GM18505 (cell line): ENCODE measurements around the gene F10.

Experiments
- ATAC-seq: cut with Tn5 transposase; IDR thresholded peaks from one replicate; pipeline ENCODE4 v1.9.1; 2021; ENCODE audit not compliant: unreplicated experiment
- POLR2A ChIP-seq: IDR thresholded peaks from 4 replicates; pipeline ENCODE4 v1.6.1; 2011; ENCODE audit warnings: borderline replicate concordance; ENCODE audit not compliant: insufficient read depth, insufficient read length; ENCODE audit errors: extremely low read depth

Gene F10

DNA sequence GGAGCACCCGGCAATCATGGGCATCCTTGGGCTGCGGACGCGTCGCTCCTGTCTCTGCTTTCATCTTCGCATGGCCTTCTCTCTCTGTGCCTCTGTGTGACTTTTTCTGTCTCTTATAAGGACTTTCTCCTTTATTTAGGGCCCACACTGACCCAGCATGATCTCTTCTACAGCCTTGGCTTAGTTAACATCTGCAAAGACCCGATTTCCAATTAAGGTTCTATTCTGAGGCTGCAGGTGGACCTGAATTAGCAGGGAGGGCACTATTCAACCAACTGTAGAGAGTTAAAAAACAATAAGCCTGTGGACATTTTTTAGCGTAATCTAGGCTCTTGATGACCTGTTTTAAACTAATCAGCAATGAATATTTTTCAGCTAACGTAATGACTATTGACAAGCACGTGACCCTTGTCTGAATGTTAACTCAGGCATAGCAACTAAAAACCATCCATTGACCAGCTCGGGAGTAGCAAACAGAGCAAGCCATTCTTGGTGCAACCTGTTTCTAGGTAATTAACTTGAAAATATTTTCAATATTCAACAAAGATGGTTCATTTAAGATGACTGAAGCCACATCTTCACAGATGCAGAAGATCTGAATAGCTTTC lies 15.2 kb downstream of the F10 start:
- ATAC-seq, result no peak
- TF ChIP-seq POLR2A, result no peak

DNA sequence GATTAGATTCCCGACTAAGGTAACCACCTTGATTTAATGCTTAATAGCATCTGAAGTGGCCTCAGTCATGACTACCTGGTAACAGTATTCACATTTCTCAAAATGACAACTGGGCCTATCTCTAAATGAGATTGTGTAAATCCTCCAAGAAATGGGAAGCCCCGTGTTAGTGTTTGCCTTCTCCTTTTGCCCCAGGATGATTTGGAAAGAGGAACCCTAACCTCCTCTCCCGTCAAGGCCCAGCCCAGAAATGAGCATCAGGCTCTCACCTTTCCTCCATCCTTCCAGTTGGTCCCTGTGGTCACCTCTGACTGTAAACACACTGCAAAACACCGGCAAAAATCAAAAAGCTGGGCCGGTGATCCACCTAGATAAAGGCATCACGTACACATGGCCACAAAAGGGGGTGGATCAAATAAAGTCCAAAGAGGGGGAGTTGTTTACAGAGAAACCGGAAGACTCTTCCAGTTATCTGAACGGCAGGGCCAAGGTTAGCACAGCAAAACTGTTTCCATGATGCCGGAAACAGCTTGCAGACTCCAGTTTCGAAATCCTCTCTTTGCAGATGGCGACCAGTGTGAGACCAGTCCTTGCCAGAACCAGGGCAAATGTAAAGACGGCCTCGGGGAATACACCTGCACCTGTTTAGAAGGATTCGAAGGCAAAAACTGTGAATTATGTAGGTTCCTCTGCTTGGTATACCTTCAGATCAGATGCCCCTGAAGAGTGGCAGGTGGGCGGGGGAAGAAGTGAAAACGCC lies 16.4 kb downstream of the F10 start:
- no peak for TF ChIP-seq POLR2A
- ATAC-seq, result no peak

DNA sequence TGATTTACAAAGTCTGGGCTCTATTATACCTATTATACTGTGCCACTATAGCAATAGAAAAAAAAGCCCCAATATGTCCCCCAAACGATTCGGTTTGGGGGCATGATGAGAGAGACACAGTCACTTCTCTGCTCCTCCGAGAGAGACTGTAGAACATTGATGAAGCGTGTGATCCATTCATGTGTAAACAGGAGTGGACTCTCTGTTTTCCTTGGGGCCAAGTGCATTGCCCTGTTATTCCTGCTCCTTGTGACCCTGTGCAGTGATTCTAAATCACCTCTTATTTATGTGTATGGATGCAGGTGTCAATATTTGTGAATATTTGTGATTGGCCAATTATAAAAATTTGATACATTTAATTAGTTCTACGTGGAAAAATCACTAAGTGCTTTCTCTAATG lies 17.0 kb downstream of the F10 start:
- TF ChIP-seq POLR2A, result no peak
- ATAC-seq, result no peak

DNA sequence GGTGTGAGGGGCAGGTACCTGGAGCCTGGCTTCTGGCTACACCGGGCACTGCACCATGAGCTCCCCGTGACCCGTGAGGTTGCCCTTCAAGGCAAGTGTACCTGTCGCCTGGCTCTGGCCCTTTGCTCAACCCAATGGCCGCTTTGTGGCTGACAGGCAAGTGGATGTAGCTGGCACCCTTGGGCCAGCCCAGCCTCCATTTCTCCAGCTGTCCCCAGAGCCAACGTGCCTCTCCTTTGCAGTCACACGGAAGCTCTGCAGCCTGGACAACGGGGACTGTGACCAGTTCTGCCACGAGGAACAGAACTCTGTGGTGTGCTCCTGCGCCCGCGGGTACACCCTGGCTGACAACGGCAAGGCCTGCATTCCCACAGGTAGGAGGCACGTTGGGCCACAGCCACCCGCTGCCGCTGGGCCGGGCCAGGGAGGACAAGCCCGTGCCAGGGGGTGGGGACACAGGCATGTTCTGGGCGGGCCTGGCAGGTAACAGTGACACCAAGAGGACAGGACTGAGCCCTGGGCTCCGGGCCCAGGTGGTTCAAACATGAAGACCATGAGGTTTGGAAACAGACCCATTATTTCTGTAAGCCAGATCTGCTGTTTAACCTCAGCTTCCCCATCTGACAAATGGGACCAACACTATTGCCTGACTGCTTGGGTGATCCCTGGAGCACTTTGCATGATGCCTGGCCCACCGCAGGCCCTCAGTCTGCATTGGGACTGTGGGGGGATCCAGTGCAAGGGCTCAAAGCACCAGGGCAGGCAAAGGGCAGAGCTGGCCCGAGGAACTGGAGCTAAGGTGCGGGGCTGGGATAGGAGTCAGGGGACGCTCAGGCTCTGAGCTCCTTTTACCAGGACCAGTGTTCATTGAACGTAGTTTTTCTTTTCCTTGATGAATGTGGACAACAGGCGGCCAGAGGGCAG lies 18.3 kb downstream of the F10 start:
- no peak for TF ChIP-seq POLR2A
- ATAC-seq, result no peak

DNA sequence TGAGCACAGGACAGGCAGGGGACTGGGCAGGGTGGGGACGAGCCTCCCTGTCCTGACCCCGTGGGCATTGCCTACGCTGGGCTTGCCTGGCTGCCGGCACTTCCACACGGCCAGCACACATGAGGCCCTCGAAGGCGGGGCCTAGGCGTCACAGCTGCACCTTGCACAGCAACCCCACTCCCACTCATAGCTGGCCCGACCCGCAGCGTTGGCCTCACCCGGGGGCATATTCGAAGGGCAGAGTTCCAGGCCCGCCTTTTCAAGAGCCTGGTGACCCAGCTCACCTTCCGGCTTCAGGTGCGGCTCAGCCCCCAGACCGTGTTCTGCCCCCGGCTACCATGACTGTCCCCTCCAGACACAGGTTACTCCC lies 19.0 kb downstream of the F10 start:
- TF ChIP-seq POLR2A, result no peak
- no peak for ATAC-seq

DNA sequence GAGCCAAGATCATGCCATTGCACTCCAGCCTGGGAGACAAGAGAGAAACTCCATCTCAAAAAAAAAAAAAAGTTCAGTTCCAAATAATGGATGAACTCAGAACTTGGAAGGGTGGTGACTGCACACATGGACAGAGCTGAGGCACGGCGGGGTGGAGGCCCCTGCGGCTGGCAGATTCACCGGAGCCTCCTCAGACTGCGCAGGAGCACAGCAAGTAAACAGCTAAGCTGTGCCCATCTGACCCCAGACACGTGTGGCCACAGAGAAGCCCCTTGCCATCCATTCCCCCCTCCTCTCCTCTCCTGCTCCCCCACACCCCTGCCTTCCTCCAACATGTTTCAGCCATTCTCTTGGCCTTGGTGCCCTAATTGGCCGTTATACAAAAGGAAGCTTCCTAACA lies 20.3 kb downstream of the F10 start:
- no peak for ATAC-seq
- TF ChIP-seq POLR2A, result no peak

DNA sequence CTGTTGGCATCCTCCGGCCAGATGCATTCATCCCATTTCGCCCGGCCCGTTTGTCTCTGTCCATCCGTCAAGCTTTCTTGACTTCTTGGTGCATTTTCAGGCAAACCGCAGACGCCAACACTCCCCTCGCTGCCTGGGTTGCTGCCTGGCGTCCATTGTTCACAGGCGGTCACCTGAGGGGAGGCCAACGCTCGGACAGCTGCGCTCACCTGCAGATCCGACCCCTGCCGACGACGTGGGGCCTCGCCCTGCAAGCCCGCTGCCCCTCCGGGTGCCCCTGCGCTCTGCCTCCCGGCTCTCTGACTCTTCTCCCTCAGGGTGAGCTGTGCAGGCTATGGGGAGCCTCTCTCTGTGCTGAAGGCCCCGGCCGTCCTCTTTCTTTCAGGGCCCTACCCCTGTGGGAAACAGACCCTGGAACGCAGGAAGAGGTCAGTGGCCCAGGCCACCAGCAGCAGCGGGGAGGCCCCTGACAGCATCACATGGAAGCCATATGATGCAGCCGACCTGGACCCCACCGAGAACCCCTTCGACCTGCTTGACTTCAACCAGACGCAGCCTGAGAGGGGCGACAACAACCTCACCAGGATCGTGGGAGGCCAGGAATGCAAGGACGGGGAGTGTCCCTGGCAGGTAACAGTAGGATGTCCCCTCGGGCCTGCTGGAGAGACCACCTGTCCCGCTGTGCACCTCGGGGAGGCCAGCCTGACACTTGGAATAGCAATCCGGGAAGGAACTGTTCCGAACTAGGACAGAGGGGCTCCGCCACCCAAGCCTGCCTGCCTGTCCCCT lies 21.1 kb downstream of the F10 start:
- no peak for ATAC-seq

DNA sequence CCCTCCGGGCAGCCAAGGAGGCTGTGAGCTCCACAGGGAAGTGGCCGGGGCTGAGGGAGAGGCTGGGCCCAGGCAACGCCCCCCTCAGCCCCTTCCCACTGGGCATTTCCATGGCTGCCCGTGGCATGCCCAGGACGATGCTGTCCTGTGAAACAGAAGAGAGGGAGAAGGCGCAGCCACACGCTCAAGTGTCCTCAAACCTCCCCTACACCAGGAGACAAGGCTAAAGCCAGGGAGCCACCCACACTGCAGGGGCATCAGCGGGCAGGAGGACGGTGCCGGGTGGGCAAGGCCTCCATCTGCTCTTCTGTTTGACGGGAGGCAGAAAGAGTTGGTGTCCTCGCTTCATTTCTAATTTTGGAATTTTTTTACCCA lies 21.6 kb downstream of the F10 start:
- ATAC-seq, result no peak
- TF ChIP-seq POLR2A, result no peak

More for the DNA sequence above, 21.1 kb downstream of the F10 start:
- TF ChIP-seq POLR2A, result no peak

DNA sequence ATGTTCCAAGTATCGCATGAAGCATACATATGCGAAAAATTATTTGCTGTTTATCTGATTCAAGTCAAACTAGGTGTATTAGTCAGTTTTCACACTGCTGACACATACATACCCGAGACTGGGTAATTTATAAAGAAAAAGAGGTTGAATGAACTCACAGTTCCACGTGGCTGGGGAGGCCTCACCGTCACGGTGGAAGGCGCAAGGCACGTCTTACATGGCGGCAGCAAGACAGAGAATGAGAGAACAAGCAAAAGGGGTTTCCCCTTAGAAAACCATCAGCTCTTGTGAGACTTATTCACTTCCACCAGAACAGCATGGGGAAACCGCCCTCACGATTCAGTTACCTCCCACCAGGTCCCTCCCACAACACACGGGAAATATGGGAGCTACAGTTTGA lies 22.9 kb downstream of the F10 start:
- ATAC-seq, result no peak
- no peak for TF ChIP-seq POLR2A

DNA sequence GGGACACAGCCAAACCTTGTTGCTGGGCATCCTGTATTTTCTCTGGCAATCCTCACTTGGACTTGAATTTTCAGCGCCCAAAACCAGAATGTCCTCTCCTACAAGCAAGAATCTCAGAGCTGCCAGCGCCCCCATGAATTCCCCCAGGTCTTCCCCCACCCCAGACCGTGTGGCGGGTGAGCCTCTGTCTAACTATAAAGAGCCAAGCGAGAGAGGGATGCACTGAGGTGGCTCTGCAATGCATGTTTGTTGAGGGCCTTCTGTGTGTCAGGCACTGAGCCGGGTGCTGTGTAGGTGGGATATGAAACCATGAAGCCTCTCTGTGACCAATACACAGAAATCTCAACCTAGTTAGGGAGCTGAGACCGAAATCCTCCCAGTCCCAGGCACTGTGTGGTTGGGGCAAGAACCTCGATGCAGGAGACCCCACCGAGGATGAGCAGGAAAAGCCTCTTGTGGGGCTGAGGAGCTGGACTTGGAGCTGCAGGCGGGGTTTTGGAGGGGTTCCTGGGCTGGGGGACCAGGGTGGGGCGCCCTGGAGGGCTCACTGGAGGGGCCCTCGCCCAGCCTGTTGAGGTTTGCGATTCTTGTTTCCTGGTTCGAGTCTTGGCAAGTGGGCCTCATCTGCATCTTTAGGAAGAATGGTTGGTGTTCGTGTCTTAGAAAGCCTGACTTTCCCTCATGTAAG lies 23.5 kb downstream of the F10 start:
- TF ChIP-seq POLR2A, result no peak
- no peak for ATAC-seq

DNA sequence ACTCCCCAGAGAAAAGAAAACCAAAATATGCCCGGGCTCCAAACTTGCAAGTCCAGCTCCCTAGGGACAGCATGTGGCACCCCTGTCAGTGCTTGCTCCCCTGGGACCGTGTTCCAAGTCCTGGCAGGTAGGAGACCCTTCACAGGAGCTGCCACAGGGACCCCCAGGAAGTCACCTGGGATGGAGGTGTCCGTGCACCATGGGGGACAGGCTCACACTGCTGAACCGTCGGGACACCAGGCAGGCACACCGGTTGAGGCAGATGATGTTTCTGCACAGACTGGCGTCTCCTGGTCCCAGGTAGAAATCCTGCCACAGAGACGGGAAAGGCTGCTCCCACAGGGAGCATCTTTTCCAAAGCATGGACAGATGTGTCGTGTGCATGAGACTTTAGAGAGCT lies 24.2 kb downstream of the F10 start:
- TF ChIP-seq POLR2A, result no peak
- no peak for ATAC-seq

DNA sequence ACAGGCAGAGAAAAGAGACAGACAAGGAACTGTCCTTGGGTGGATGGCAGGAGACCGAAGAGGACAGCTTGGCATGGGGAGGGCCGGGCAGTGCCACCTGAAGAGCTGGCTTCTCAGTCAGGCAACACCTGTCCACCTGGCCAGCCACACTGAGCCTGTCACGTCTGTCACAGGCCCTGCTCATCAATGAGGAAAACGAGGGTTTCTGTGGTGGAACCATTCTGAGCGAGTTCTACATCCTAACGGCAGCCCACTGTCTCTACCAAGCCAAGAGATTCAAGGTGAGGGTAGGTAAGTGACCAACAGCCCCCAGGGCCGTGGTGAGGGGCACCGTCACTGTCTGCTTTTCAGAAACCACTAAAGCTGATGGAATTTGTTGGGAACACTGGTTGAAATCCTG lies 24.6 kb downstream of the F10 start:
- ATAC-seq, result no peak

DNA sequence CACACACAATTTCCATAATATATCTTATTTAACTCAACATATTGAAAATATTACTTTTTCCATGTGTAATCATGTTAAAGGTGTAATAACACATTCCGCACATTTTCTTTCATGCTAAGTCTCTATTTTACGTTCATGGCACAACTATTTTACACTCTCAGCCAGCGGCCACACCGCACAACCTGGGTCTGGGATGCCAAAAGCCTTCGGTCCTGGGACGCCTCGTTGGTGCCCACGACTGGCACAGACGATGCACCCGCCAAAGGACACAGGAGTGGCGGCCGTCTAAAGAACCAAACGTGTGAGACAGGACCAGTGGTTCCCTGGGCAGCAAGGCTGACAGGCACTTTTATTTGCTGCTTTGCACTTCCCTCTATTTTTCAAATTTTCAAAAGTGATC lies 25.8 kb downstream of the F10 start:
- TF ChIP-seq POLR2A, result no peak
- no peak for ATAC-seq

More for the DNA sequence above, 24.6 kb downstream of the F10 start:
- TF ChIP-seq POLR2A, result no peak

DNA sequence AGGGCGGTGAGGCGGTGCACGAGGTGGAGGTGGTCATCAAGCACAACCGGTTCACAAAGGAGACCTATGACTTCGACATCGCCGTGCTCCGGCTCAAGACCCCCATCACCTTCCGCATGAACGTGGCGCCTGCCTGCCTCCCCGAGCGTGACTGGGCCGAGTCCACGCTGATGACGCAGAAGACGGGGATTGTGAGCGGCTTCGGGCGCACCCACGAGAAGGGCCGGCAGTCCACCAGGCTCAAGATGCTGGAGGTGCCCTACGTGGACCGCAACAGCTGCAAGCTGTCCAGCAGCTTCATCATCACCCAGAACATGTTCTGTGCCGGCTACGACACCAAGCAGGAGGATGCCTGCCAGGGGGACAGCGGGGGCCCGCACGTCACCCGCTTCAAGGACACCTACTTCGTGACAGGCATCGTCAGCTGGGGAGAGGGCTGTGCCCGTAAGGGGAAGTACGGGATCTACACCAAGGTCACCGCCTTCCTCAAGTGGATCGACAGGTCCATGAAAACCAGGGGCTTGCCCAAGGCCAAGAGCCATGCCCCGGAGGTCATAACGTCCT lies 26.4 kb downstream of the F10 start:
- no peak for TF ChIP-seq POLR2A
- ATAC-seq, result no peak
